Measurements from ENCODE around the gene MTHFD1.

The MTHFD1 gene

DNA sequence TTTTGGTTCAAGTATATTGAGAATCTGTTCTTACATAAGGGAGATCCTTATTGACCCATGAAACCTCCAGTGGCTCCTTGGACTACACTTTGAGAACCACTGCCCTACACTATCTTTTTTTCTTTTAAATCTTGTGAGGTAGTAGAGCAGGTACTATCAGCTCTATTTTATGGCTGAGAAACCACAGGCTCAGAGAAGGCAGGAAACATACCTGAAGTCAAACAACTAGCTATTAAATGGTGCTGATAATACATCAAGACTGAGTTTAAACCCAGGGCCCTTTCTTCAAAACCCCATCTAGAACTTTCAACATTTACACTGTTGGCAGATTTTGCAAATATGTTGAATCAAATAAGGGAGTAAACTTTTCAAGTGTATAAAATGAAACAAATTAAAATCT, 108.6 kb downstream of the MTHFD1 start:
- DNase-seq, result no peak

DNA sequence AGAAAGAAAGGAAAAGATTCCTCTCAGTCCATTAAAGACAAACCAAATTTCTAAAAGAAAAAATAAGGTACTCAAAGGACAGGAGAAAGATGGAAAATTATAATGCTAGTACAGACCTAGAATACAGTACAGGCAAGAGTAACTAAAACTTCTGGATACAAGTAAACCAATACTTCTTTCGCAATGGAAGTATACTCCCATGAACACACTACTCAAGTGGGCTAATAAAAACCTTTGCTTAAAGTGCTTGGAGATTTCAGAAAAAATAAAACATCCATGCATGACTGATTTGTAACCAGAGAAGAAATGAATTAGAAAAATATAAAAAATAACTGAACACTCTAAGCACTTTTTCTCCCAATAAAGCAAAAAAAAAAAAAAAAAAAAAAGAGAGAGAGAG, 111.9 kb downstream of the MTHFD1 start:
- no peak for DNase-seq

DNA sequence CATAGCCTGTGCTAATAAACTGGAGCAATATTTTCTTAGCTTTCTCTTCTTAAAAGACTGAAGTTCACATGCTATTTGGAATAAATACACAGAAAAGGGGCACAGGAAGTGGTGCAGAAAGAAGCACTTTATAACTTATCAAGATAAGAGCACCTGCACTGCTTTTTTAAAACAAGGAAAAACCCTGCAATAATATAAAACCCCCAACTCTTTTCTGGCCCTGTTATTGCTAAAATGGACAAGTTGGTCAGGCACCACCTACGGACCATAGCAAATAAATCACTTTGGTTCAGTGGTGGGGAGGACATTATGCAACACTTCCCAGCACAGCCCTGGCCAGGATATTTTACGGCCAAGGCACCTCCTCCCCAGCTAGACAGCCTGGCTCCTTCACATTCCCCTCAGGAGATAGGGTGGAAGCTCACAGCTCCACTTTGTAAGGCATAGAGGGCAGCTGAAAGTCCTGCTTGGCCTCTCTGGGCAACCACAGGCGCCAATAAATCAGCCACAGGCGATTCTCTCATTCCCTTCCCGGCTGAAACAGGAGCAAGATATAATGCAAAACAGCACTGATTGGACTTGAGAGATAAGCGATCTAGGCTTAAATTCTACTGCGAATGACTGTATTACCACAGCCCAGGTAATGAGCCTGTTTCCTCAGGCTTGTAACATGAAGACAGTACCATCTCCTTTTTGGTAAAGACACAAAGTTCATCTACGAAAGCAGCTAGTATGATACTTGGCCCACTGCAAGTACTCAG, 113.4 kb downstream of the MTHFD1 start:
- no peak for DNase-seq

DNA sequence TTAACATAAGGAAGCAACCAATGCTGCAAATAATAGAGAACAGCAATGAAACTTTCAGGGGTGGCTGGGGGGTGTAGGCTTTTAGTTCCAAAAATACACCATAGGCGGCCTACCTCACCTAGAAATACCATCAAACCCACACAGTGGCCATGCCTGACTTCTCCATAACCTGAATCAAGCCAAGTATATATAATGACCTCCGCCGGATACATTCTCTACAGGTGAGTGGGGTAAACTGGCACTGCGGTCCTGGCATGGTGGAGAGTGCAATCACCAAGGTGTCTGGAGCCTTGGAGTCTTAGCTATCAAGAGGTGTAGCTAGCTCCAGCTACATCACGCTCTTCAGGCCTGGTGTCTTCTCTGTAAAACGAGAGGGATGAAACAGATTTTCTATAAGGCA, 114.3 kb downstream of the MTHFD1 start:
- DNase-seq, result no peak

DNA sequence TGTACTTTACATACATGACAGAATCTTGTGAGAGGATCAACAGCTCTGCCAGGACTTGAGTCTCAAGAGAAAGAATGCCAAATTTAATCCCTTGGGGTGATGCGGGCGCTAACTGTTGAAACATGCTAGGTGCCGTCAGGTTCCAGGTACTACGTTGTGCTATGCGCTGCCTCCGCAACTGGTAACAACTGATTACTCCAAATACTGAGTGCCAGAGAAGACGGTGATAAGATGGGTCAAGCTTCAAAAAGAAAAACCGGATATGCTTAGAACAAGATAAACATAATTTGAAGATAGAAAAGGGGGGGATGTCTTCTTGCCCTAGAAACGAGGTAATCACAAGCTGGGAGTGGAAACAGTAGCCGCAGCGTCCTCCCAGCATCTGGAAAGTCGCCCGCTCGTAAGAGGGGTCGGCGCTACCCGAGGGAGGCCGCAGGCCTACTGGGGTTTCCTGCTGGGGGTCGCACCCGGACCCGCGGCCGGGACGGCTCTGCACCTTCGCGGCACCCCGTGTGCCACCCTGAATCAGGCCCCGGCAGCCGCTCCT, 114.8 kb downstream of the MTHFD1 start:
- DNase-seq, result no peak

DNA sequence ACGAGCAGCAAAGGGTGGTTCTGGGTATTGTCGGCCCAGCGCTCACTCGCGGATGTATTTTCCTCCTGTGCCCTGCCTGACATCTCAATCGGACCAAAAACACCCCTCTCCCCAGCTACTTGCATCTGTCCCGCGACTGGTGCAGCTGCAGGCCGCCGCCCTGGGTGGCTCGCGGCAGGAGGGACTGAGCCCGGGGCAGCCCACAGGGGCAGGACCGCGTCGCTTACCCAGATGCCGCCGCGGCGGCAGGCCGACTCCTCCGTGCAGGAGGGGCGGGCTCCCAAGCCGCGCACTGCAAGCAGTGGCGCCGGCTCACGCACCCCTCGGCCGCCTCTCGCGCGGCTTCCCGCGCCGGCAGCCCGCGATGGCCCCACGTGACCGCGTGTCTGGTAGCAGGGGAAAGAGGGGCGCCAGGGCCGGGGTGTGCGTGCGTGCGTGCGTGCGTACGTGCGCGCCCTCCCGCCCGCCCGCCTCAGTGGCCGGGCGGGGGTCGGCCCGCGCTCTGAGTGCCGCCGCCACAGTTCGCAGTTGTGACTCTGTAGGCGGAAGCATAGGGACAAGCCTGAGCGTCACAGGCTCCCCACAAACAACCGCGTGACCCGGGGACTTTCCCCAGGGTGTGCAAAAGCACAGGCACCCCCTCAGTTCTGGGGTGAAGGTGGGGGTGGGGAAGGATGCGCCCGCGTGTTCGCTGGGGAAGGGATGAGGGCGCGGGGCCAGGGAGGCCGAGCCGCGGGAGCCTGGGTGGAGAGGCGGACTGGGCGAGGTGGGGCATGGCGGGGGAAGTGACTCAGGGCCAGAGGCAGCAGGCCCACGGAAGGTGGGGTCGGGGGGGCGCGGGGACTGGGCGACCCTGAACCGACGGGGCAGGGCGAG, 115.5 kb downstream of the MTHFD1 start, which contains the start of gene ZBTB25:
TSS of gene ZBTB25 (minus strand) at position 405 of the 876 bp plus-strand sequence. CDS start 13,305 bp downstream, outside the sequence.
- peak; percentile 96 for DNase-seq

DNA sequence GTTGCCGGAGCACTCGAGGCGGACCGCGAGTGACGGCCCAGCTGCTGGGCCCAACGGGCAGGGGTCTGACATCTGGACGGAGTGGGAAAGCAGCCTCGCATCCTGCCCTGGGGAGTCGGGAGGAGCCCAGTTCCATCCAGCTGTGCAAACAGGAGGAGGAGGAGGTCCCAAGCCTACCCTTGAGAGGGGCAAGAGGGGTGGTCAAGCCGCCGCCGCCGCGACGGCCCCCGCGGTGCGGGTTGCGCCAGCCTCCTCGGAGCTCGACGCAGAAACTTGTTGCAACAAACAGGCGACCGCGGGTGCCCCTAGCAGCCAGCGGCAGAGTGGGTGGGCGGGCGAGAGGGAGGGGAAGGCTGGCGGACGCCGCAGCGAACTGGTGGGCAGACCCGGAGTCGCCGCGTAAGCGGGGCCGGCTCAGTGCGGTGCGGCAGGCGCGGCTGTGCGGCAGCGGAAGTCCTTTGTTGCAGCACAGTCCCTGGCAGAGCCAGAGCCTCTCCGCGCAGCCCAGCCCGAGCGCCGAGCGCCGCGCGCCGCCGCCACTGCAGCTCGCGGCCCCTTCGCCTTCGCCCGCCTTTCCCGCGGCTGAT, 116.2 kb downstream of the MTHFD1 start, which contains the start of gene ZBTB1:
TSS of gene ZBTB1 (plus strand) at position 461 of the 587 bp plus-strand sequence. CDS start 16,735 bp downstream, outside the sequence.
- peak; percentile 90 for DNase-seq

DNA sequence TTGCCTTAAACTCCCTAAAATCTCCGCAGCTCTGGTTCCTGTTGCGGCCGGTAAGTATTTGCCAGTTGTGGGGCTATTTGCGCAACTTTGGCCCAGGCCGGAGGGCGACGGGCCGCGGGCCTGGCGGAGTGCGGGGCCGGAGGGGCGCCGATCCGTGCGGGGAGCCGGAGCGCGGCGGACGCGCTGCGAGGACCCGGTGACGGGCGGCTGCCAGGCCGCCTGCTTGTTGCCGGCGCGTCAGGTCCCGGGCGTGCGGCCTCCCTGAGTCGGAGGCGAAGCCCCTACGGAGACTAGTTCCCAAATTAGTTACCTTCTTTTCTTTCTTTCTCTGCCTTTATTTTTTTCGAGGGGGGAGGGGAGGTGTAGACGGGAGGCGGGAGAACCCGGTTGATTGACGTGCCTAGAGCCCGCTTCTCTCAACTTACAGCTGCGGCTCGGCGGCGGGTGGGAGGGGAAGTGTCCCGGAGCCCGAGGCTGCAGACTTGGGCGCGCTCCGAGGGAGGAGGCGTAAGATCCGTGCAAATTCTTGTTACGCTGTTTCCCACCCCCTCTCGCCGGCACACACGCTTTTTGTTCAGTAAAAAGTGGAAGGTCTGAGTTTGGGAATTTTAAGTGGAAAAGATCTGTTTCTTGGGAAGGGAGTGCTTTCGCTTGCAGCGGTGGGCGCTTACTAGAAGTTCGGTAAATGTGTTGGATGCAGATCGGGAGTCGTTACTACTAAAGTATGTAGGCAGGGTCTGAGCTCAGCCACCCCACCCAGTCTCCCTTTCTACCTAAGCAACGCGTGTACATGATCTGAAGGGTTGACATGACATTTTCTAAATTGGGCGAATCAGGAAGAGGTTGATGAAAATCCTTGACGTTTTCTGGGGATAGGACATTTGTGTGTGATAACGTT, 117.0 kb downstream of the MTHFD1 start:
- peak; percentile 89 for DNase-seq

DNA sequence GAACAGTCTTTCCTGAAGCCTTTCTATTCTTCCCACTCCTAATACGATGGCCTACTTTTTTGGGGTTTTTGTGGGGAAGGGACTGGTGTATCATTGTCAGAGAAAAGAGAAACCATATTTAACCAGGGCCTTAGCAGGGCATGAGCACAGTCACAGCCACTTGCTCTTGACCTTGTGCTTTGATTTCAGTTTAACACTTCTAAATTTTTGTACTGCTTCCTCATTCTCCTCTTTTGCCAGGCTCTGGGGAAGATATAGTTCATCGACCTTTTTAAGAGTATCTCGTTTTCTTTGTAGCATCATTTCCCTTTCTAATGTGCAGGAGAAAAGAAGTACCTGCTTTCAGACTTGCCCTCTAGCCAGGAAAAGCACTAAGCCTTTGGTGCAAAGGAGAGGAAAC, 118.6 kb downstream of the MTHFD1 start:
- DNase-seq, result no peak

DNA sequence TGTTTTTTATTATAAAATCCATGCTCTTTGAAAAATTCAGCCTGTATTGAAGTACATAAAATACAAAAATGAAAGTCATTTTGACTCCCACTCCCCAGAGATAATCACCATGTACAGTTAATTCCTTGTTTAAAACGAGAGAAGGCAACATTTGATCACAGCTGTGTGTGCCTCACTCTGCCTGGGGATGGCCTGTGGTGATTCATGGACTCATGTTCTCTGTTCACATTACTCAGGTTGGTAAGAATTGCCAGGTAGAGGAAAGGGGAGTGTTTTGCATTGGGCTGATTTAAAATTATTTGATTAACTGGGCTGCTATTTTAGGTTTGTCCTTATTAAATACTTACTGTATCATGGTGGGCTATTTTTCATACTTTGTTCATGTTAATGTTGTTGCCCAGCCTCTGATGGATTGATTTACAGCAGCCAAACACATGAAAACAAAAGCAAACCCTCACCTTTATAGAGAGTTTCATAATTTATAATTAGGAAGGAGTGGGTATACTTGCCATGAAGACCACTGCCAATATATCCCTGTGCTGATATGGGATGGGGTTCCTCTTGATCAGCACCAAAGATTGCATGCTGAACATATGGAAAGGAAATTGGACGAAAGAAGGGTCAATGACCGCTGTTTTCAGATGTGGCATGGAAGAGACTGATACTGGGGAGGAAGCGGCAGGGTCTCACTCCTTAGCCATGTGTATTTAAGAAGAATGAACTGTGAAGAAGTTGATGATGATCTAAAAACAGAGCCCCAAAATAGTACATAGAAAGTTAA, 119.4 kb downstream of the MTHFD1 start:
- no peak for DNase-seq

DNA sequence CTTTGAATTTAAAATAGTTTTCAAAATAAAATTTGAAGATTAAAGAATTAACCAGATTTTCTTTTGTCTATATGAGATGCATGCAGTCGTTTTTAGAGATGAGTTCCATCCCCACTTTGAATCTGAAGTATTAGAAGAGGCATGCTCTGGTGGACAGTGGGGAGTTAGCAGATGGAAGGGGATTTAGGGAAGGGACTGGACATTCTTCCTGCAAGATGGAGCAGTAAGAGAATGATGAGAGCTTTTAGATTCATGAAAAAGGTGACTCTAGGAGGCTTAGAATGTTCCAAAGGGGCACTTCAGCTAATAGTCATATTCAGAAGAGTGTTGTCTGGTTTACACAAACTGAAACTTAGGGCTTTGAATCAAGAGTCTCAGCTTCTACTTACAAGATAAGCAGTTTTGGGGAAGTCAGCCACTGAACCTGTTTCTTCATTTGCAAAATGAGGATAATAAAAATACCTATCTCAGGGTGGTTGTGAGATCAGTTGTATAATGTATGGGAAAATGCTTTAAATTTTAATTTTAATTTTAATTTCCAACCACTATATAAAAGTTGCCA, 120.1 kb downstream of the MTHFD1 start:
- no peak for DNase-seq

DNA sequence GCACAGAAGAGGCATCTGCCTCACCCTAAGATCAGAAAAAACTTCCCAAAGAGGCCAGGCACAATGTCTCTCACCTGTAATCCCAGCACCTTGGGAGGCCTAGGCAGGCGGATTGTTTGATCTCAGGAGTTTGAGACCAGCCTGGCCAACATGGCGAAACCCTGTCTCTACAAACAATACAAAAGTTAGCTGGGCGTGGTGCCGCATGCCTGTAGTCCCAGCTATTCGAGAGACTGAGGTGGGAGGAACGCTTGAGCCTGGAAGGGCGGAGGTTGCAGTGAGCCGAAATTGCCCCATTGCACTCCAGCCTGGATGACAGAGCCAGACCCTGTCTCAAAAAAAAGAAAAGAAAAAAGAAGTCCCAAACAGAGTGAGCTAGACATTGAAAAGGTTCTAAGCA, 120.9 kb downstream of the MTHFD1 start:
- no peak for DNase-seq

Measured in fibroblast of skin of back (primary cell).